LNCaP clone FGC (cell line): ENCODE data around the gene HAUS3.

Experiments used
- DNase-seq: peaks from one replicate; pipeline ENCODE4 v3.0.0-alpha.2; 2011; ENCODE audit warnings: low read depth
- H3K4me3 ChIP-seq: 2 replicates; pipeline ENCODE4 v1.5.1; 2011; ENCODE audit warnings: mild to moderate bottlenecking, low read depth, low read length, control low read depth
- TF ChIP-seq, protein P1 (sequence below): IDR thresholded peaks from 2 replicates; pipeline ENCODE4 v1.5.1; 2012; ENCODE audit warnings: mild to moderate bottlenecking; ENCODE audit not compliant: control insufficient read depth, insufficient read depth; ENCODE audit errors: extremely low read depth

Gene HAUS3

DNA sequence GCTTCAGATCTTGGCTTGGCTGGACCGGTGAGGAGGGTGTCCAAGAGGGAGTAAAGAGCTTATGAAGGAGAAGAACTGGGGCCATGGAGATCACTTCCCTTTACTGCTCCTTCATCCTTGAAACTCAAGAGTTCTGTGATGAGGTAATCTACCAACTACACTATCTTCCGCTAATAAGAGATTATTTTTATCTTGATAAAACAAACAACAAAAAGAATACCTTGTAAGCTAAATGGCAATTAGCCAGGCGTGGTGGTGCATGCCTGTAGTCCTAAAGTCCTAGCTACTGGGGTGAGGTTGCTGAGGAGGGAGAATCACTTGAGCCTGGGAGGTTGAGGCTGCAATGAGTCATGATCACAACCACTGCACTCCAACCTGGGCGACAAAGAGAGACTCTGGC is 47.4 kb downstream of the HAUS3 start:
- no peak for DNase-seq
- TF ChIP-seq, protein P1, sequence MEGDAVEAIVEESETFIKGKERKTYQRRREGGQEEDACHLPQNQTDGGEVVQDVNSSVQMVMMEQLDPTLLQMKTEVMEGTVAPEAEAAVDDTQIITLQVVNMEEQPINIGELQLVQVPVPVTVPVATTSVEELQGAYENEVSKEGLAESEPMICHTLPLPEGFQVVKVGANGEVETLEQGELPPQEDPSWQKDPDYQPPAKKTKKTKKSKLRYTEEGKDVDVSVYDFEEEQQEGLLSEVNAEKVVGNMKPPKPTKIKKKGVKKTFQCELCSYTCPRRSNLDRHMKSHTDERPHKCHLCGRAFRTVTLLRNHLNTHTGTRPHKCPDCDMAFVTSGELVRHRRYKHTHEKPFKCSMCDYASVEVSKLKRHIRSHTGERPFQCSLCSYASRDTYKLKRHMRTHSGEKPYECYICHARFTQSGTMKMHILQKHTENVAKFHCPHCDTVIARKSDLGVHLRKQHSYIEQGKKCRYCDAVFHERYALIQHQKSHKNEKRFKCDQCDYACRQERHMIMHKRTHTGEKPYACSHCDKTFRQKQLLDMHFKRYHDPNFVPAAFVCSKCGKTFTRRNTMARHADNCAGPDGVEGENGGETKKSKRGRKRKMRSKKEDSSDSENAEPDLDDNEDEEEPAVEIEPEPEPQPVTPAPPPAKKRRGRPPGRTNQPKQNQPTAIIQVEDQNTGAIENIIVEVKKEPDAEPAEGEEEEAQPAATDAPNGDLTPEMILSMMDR, result no peak
- H3K4me3 ChIP-seq, result no peak overlapping the region

DNA sequence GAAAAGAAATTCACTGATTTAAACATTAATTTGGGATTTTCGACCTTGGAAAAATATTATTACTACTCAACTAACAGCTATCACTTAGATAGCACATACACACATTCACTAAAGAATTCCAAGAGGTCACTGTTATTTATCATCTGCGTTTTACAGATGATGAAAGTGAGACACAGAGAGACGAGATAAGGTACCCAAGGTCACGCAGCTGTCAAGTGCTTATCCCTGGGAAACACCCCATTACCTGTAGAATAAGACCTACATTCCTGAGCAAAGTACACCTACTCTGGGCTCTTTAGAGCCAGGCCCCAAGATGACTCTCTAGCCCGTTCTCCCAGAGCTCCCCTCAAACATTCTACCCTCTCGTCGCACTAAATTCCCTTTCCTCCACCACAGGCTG is 48.6 kb downstream of the HAUS3 start:
- TF ChIP-seq, protein P1, result no peak
- DNase-seq, result no peak
- H3K4me3 ChIP-seq, result no peak overlapping the region

DNA sequence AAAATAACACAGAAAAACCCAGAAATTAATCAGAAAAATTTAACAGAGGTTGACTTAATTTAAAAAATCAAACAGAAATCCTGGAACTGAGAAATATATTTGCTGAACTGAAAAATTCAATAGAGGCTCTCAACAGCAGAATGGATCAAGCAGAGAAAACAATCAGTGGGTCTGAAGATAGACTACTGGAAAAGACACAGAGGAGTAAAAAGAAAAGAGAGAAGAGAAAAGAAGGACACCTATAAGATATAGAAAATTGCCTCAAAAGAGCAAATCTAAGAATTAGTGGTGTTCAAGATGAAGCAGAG is 55.1 kb downstream of the HAUS3 start:
- H3K4me3 ChIP-seq, result no peak overlapping the region
- TF ChIP-seq, protein P1, result no peak
- no peak for DNase-seq

DNA sequence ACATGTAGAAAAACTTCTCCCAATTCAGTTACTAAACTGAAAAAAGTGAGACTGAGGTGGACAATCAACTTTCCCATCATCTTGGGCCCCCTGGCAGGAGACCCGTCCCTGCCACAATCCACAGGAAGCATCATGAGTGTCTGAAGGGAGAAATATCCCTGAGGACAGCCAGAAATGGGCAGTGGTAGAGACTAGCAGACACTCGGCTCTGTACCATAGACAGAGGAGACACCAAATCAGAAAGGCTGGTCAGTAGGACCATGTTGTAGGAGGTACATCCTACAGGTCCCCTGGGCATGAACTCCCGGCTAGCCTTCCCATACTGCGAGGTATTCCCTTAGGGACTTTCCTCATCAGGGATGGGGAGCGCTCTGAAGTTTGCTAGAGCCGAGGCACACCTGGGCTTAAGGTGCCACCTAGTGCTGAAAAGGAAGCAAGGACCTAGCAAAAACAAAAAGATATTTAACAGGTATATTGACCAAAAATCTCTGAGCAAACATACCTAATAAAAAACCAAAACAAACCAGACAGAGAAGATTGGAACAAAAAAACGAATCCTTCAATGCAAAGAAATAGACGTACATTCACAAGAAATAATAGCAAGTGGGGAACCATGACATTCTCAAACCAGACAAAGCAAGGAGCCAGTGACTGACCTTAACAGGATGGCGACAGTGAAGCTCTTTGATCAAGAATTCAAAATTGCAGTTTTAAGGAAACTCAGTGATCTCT is 55.6 kb downstream of the HAUS3 start:
- no peak overlapping the region for H3K4me3 ChIP-seq
- TF ChIP-seq, protein P1, result peak; percentile 87
- DNase-seq, result peak; percentile 27

DNA sequence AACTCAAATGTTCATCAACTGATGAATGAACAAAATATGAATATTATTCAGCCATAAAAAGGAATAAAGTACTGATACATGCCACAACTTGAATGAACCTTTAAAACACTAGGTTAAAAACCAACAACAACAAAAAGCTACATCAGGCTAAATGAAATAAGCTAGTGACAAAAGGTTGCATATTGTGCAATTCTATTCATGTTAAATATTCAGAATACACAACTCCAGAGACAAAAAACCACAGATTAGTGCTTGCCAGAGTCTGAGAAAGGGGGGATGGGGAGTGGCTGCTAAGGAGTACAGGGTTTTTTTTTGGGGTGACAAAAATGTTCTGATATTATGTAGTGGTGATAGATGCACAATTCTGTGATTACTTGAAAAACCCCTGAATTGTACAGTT is 58.5 kb downstream of the HAUS3 start:
- H3K4me3 ChIP-seq, result no peak overlapping the region
- TF ChIP-seq, protein P1, result no peak
- DNase-seq, result no peak

DNA sequence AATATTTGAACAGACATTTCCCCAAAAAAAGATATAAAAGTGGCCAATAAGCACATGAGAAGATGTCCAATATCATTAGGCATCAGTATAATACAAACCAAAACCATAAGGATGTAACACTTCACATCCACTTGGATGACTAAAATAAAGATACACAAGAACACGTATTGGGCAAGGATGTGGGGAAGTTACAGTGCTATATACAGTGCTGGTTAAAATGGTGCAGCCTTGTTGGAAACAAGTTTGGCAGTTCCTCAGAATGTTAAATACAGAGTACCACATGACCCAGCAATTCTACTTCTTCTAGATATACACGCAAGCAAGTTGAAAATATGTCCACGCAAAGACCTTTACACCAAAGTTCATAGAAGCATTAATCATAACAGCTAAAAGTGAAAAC is 58.9 kb downstream of the HAUS3 start:
- H3K4me3 ChIP-seq, result no peak overlapping the region
- TF ChIP-seq, protein P1, result no peak
- no peak for DNase-seq

DNA sequence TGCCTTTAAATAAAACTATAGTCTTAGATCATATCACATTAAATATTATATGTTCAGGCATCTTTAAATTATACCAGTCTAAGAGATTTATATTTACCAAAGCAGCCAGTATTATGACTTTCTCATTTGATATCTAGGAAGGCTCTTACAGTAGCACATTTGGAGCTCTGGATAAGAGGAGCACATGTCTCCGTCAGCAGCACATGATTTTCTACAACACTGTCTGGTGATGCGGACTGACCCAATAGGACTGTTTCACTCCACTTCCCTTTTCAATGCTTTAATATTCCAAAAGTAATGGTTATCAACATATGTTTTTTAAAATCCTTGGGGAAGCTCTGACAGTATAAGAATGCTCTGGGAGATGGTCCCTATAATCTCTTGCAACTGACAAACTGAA is 61.5 kb downstream of the HAUS3 start:
- DNase-seq, result no peak
- no peak overlapping the region for H3K4me3 ChIP-seq
- TF ChIP-seq, protein P1, result no peak
